Epithelial cell of esophagus (primary cell): ENCODE results near the gene LRRC8E.

Experiments used
- DNase-seq: peaks from one replicate; pipeline ENCODE4 v3.0.0; 2010; ENCODE audit warnings: low read depth
- H3K4me3 ChIP-seq: 2 replicates; pipeline ENCODE4 v1.5.1; 2011; ENCODE audit warnings: mild to moderate bottlenecking, low read length, control low read depth
- TF ChIP-seq, protein P1 (sequence below): IDR thresholded peaks from 2 replicates; pipeline ENCODE4 v1.5.1; 2011; ENCODE audit warnings: low read depth, mild to moderate bottlenecking, low read length, control low read depth, inconsistent platforms; ENCODE audit not compliant: insufficient read depth; ENCODE audit errors: missing control alignments

Gene LRRC8E

DNA sequence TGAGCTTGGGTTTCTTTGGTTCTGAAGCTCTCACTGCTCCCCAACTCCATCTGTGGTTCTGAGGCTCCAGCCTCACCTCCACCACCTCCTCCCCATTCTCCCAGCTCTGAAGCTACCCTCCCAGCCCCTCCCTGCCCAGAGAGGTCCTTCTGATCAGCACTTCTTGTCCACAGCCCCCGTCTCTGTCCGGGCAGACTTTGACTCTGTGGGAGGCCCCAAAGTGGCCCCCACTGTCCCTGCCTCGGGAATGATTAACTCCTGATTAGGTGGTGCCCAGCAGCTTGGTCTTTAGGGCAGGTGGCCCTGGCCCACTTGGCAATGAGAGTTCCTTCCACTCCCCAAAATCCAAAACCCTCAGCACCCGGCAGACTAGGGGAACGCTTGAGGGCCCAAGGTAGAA, 43.9 kb upstream of the LRRC8E start:
- H3K4me3 ChIP-seq, result no peak overlapping the region
- TF ChIP-seq, protein P1, sequence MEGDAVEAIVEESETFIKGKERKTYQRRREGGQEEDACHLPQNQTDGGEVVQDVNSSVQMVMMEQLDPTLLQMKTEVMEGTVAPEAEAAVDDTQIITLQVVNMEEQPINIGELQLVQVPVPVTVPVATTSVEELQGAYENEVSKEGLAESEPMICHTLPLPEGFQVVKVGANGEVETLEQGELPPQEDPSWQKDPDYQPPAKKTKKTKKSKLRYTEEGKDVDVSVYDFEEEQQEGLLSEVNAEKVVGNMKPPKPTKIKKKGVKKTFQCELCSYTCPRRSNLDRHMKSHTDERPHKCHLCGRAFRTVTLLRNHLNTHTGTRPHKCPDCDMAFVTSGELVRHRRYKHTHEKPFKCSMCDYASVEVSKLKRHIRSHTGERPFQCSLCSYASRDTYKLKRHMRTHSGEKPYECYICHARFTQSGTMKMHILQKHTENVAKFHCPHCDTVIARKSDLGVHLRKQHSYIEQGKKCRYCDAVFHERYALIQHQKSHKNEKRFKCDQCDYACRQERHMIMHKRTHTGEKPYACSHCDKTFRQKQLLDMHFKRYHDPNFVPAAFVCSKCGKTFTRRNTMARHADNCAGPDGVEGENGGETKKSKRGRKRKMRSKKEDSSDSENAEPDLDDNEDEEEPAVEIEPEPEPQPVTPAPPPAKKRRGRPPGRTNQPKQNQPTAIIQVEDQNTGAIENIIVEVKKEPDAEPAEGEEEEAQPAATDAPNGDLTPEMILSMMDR, result no peak
- no peak for DNase-seq

DNA sequence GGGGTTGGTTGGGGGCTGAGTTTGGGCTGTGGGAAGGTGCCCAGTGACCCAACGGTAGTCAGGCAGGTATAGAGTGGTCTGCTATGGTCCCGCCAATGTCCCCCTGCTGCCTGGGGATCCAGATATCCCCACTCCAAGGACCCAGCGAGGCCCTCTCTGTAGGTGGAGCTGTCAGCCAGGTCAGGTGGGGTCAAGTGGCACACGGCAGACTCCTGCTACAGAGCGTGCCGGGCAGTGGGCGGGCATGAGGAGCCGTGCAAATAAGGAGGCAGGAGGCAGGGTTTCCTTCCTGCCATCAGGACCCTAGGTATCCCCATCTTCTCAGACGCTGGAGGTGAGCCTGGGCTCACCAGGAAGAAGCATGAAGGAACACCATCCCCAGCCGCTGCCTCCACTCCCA, 43.4 kb upstream of the LRRC8E start:
- no peak for DNase-seq
- TF ChIP-seq, protein P1, result no peak
- H3K4me3 ChIP-seq, result no peak overlapping the region

DNA sequence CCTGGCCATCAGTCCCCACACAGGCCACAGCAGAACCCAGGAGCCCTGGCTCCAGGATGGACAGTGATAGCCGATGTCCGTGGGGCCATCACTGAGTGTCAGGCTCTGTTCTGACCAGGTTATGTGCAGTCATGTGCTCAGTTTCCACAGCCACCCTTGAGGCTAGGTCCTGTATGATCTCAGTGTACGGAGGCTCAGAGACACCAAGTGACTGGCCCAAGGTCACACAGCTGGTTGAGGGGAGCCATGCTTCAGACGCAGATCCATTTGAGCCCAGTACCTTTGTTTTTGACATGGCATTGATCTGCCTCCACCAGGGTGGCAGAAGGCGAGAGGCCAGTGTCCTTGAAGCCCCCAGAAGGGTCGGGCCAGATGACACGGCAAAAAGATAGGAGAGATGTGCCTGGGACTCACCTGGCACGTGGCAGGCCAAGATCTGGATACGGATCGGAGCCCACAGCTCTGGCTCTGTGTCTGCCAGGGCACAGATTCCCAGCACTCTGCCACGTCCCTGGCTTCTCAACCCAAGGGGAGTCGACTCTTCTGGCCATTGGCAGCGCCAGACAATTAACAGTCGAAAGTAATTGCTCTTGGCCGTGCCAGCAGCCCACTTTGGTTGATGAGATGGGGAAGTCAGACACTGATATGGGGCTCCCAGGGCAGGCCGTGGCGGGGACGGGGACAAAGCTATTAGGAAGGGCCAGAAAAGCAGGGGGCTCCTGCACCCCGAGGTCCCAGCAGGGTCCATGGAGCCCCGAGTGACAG, 42.7 kb upstream of the LRRC8E start:
- H3K4me3 ChIP-seq, result no peak overlapping the region
- TF ChIP-seq, protein P1, result no peak
- DNase-seq, result no peak

DNA sequence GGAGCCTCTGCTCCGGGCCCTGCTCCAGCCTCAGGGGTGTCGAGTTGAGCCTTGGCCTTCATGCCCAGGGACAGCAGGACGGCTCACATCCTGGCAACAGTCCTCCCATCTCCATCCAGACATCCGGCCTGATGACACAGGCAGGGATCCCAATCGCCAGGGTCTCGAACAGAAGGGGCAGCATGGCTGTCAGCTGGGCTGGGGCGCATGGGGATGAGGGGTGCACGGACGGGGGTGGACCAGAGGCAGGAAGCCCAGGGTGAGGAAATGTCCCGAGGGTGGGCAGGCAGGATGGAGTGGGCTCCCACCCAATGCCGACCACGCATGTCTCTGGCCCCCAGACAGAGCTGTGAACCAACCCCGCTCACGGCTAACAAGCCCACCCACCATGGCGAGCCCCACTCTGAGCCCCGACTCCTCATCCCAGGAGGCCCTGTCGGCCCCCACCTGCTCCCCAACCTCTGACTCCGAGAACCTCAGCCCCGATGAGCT, 42.1 kb upstream of the LRRC8E start:
- H3K4me3 ChIP-seq, result no peak overlapping the region
- TF ChIP-seq, protein P1, result no peak
- no peak for DNase-seq

DNA sequence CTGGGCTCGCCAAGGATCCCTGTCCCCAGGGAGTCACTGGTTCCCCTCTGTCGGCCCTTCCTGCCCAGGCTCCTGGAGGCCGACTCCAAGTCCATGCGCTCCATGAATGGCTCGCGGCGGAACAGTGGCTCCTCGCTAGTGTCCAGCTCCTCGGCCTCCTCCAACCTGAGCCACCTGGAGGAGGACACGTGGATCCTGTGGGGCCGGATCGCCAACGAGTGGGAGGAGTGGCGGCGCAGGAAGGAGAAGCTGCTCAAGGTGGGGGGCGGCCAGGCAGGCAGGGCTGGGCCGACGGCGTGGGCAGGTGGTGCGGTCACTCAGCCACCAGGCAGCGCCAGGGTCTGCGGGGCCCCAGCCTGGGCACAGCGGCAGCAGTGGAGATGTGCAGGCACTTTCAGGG, 40.6 kb upstream of the LRRC8E start:
- H3K4me3 ChIP-seq, result no peak overlapping the region
- TF ChIP-seq, protein P1, result no peak
- no peak for DNase-seq

DNA sequence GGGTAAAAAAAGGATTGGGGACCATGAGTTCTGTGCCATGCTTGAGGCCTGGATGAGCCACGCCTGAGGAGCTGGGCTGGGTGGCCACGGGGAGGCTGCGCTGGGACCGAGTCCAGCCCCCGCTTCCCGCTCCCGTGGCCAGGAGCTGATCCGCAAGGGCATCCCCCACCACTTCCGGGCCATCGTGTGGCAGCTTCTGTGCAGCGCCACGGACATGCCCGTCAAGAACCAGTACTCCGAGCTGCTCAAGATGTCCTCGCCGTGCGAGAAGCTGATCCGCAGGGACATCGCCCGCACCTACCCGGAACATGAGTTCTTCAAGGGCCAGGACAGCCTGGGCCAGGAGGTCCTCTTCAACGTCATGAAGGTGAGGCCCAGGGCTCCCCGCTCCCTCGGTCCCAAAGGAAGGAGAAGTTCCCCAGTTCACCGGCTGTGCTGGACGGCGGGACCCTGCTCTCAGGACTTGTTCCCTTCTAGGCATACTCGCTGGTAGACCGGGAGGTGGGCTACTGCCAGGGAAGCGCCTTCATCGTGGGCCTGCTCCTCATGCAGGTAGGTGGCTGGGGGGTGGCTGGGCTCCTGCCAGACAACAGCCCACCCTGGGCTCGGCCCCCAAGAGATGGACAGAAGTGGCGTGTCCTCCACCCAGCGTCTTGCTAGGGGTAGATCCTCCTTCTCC, 39.4 kb upstream of the LRRC8E start:
- DNase-seq, result no peak
- H3K4me3 ChIP-seq, result no peak overlapping the region
- TF ChIP-seq, protein P1, result no peak
